HEK293T (cell line): Measurements from ENCODE around the gene EIF4E2.

ENCODE experiments used
- CTCF ChIA-PET: fragments of 350-600 bp; formaldehyde crosslinking; extraction: SDS; loops from one replicate; lab custom pipeline; 2021; ENCODE audit warnings: antibody characterized with exemption, inconsistent platforms; lab: Yijun Ruan, JAX
- POLR2A ChIA-PET: fragments of 350-600 bp; formaldehyde crosslinking; extraction: SDS; loops from one replicate; lab custom pipeline; 2020; ENCODE audit warnings: antibody characterized with exemption, inconsistent platforms; lab: Yijun Ruan, JAX
- DNase-seq: peaks from one replicate; pipeline ENCODE4 v3.0.0; 2012; ENCODE audit warnings: mixed read lengths; ENCODE audit errors: extremely low spot score
- ARNT ChIP-seq: fragments of 450-650 bp; IDR thresholded peaks from 2 replicates; pipeline ENCODE4 v1.6.1; 2017; ENCODE audit warnings: mild to moderate bottlenecking
- BHLHE40 ChIP-seq: fragments of 450-650 bp; IDR thresholded peaks from 2 replicates; pipeline ENCODE4 v1.6.1; 2016; ENCODE audit warnings: mild to moderate bottlenecking, moderate library complexity, borderline replicate concordance
- CTBP1 ChIP-seq: fragments of 450-650 bp; IDR thresholded peaks from 2 replicates; pipeline ENCODE4 v1.6.1; 2016; ENCODE audit warnings: borderline replicate concordance
- ELF4 ChIP-seq: fragments of 450-650 bp; IDR thresholded peaks from 2 replicates; pipeline ENCODE4 v1.6.1; 2017; ENCODE audit warnings: antibody characterized with exemption
- FOXA1 ChIP-seq: fragments of 450-650 bp; IDR thresholded peaks from 2 replicates; pipeline ENCODE4 v1.6.1; 2016; ENCODE audit warnings: mild to moderate bottlenecking
- FOXK2 ChIP-seq: fragments of 450-650 bp; IDR thresholded peaks from 2 replicates; pipeline ENCODE4 v1.6.1; 2016; ENCODE audit warnings: mild to moderate bottlenecking
- FOXM1 ChIP-seq: fragments of 450-650 bp; IDR thresholded peaks from 2 replicates; pipeline ENCODE4 v1.6.1; 2017; ENCODE audit warnings: mild to moderate bottlenecking, borderline replicate concordance
- HDGF ChIP-seq: fragments of 450-650 bp; IDR thresholded peaks from 2 replicates; pipeline ENCODE4 v1.6.1; 2017; ENCODE audit warnings: antibody characterized with exemption, borderline replicate concordance
- L3MBTL2 ChIP-seq: fragments of 450-650 bp; conservative IDR thresholded peaks from 2 replicates; pipeline ENCODE4 v1.6.1; 2016; ENCODE audit warnings: mild to moderate bottlenecking
- LEF1 ChIP-seq: fragments of 450-650 bp; IDR thresholded peaks from 2 replicates; pipeline ENCODE4 v1.6.1; 2017; ENCODE audit warnings: mild to moderate bottlenecking, borderline replicate concordance
- NFRKB ChIP-seq: fragments of 450-650 bp; IDR thresholded peaks from 2 replicates; pipeline ENCODE4 v1.6.1; 2016; ENCODE audit warnings: mild to moderate bottlenecking, moderate library complexity
- PKNOX1 ChIP-seq: fragments of 450-650 bp; IDR thresholded peaks from 2 replicates; pipeline ENCODE4 v1.6.1; 2016
- SP1 ChIP-seq: fragments of 450-650 bp; IDR thresholded peaks from 2 replicates; pipeline ENCODE4 v1.6.1; 2017
- SUZ12 ChIP-seq: fragments of 450-650 bp; IDR thresholded peaks from 2 replicates; pipeline ENCODE4 v1.6.1; 2016; ENCODE audit warnings: mild to moderate bottlenecking
- TARDBP ChIP-seq: fragments of 450-650 bp; IDR thresholded peaks from 2 replicates; pipeline ENCODE4 v1.6.1; 2016
- ZNF384 ChIP-seq: fragments of 450-650 bp; IDR thresholded peaks from 2 replicates; pipeline ENCODE4 v1.6.1; 2016

EIF4E2 gene

GRCh38 chr2:232503809-232504323 lies 46.6 kb upstream of the EIF4E2 start:
- TF ChIP-seq SUZ12, result no peak
- TF ChIP-seq FOXM1, result no peak
- TF ChIP-seq PKNOX1, result no peak
- no peak for TF ChIP-seq FOXA1
- no peak for TF ChIP-seq ARNT
- no peak for TF ChIP-seq FOXK2
- no peak for TF ChIP-seq TARDBP
- TF ChIP-seq NFRKB, result no peak
- no peak for TF ChIP-seq ELF4
- no peak for TF ChIP-seq HDGF
- TF ChIP-seq LEF1, result no peak
- TF ChIP-seq BHLHE40, result no peak
- no peak for TF ChIP-seq CTBP1
- TF ChIP-seq SP1, result no peak
- no peak for TF ChIP-seq L3MBTL2
- no peak for TF ChIP-seq ZNF384
- CTCF ChIA-PET, result no interaction called here
- DNase-seq, result no peak
- POLR2A ChIA-PET, result no interaction called here

- POLR2A ChIA-PET, result no interaction called here
- CTCF ChIA-PET, result no interaction called here
- DNase-seq, result no peak
- no peak for TF ChIP-seq FOXK2
- no peak for TF ChIP-seq ELF4
- TF ChIP-seq L3MBTL2, result no peak
- TF ChIP-seq ARNT, result no peak
- TF ChIP-seq ZNF384, result no peak
- no peak for TF ChIP-seq BHLHE40
- no peak for TF ChIP-seq NFRKB
- no peak for TF ChIP-seq HDGF
- TF ChIP-seq TARDBP, result no peak
- TF ChIP-seq FOXA1, result no peak
These were observed 46.1 kb upstream of the EIF4E2 start for GRCh38 chr2:232504438-232504837.

- no peak for TF ChIP-seq LEF1
- POLR2A ChIA-PET, result no interaction called here
- CTCF ChIA-PET, result no interaction called here
- no peak for DNase-seq
These were observed 44.6 kb upstream of the EIF4E2 start for GRCh38 chr2:232505856-232506255.

- TF ChIP-seq TARDBP (no peak), FOXA1 (no peak), CTBP1 (no peak), FOXK2 (no peak), ZNF384 (no peak), L3MBTL2 (no peak), SUZ12 (no peak), LEF1 (no peak), HDGF (no peak), BHLHE40 (no peak), NFRKB (no peak), PKNOX1 (no peak), FOXM1 (no peak)
- ChIA-PET CTCF (no interaction called here), POLR2A (no interaction called here)
- no peak for DNase-seq
These were observed 43.8 kb upstream of the EIF4E2 start for GRCh38 chr2:232506709-232507108.

GRCh38 chr2:232508251-232508650 lies 42.2 kb upstream of the EIF4E2 start:
- ChIA-PET POLR2A (no interaction called here), CTCF (no interaction called here)
- DNase-seq, result no peak
- TF ChIP-seq SUZ12 (no peak), ARNT (no peak), L3MBTL2 (no peak)

- no peak for DNase-seq
- TF ChIP-seq LEF1 (no peak), PKNOX1 (no peak), CTBP1 (no peak), NFRKB (no peak), SP1 (no peak), FOXA1 (no peak), L3MBTL2 (no peak), ARNT (no peak), FOXM1 (no peak), HDGF (no peak), BHLHE40 (no peak), FOXK2 (no peak), TARDBP (no peak), ZNF384 (no peak), SUZ12 (no peak), ELF4 (no peak)
- POLR2A ChIA-PET, result no interaction called here
- CTCF ChIA-PET, result interaction anchor here (0.5 to 0.7 kb wide), 2 partner anchors 12 to 94 kb away, joined by 3 to 6 read pairs; no protein-coding TSS in a partner anchor
These were observed 39.1 kb upstream of the EIF4E2 start for GRCh38 chr2:232511336-232511890.

GRCh38 chr2:232512602-232513001 lies 37.9 kb upstream of the EIF4E2 start:
- no peak for DNase-seq
- ChIA-PET POLR2A (no interaction called here), CTCF (no interaction called here)
- TF ChIP-seq PKNOX1 (no peak), FOXA1 (no peak), NFRKB (no peak), L3MBTL2 (no peak), HDGF (no peak), ELF4 (no peak), SP1 (no peak), FOXK2 (no peak), BHLHE40 (no peak), TARDBP (no peak), FOXM1 (no peak), ARNT (no peak)
